ENCODE data around the gene SH3RF1. TPM values are rescaled to one million over a fixed set of nuclear protein-coding genes. Genes with fewer than 3 reads are reported as not detected.

Gene SH3RF1
- total and polyA plus RNA-seq, 4 donors = 14.7 to 21.9 (median 18.5) TPM

- Histone ChIP-seq H3K4me1 (ENCODE audit: control insufficient read depth, insufficient read depth, low read length) (no peaks in the 10 kb centered on the region), H3K27ac (ENCODE audit: low read depth, low read length) (no peak overlapping the region), H3K36me3 (ENCODE audit: control insufficient read depth, insufficient read depth, low read length) (no peaks in the 10 kb centered on the region), H3K4me3 (ENCODE audit: low read depth, low read length) (no peak overlapping the region), H3K9me3 (ENCODE audit: control insufficient read depth, insufficient read depth, low read length) (no peaks in the 10 kb centered on the region), H3K27me3 (ENCODE audit: control insufficient read depth, insufficient read depth, low read length) (no peaks in the 10 kb centered on the region)
- WGBS (ENCODE audit: insufficient coverage) = no CpG with 5 or more reads among the region's 5 CpGs
- DNase-seq (ENCODE audit: low read depth in 4 of 6, low spot score in 6 of 6) = no peak
Observed at GRCh38 chr4:169150806-169151205, 120.0 kb downstream of the SH3RF1 start.

DNA sequence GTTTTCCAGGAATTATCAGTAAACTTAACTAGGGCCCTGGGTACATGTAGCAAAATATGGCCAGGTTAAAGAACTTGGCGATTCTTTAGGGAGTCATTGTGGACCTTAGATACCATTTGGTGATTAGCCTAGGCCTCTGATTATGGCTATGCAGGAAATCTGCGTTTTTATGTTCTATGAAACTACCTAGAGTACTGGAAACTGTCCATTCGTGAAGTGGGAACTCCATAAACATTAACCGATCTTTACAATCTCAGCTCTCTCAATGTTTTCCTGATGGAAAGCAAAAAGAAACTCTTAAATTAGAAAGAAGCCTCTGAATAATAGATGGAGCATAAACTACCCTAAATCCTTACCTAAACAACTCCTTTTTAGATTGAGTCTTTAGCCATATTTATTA is 121.9 kb downstream of the SH3RF1 start:
- no peak for DNase-seq (ENCODE audit: low read depth in 4 of 6, low spot score in 6 of 6)
- no peaks in the 10 kb centered on the region for H3K4me1 ChIP-seq (ENCODE audit: control insufficient read depth, insufficient read depth, low read length)
- no peaks in the 10 kb centered on the region for H3K9me3 ChIP-seq (ENCODE audit: control insufficient read depth, insufficient read depth, low read length)
- H3K27me3 ChIP-seq (ENCODE audit: control insufficient read depth, insufficient read depth, low read length) = no peaks in the 10 kb centered on the region
- no peak overlapping the region for H3K4me3 ChIP-seq (ENCODE audit: low read depth, low read length)
- H3K36me3 ChIP-seq (ENCODE audit: control insufficient read depth, insufficient read depth, low read length) = no peaks in the 10 kb centered on the region
- H3K27ac ChIP-seq (ENCODE audit: low read depth, low read length) = no peak overlapping the region
- 94% methylated on average over 2 of the region's 4 CpGs for WGBS (ENCODE audit: insufficient coverage)

GRCh38 chr4:169147191-169147590 is 123.6 kb downstream of the SH3RF1 start:
- Histone ChIP-seq H3K9me3 (ENCODE audit: control insufficient read depth, insufficient read depth, low read length) (no peaks in the 10 kb centered on the region), H3K27ac (ENCODE audit: low read depth, low read length) (no peak overlapping the region), H3K4me3 (ENCODE audit: low read depth, low read length) (no peak overlapping the region), H3K36me3 (ENCODE audit: control insufficient read depth, insufficient read depth, low read length) (no peaks in the 10 kb centered on the region), H3K4me1 (ENCODE audit: control insufficient read depth, insufficient read depth, low read length) (no peaks in the 10 kb centered on the region), H3K27me3 (ENCODE audit: control insufficient read depth, insufficient read depth, low read length) (no peaks in the 10 kb centered on the region)
- no CpG with 5 or more reads among the region's 3 CpGs for WGBS (ENCODE audit: insufficient coverage)
- peak in 1 of 6 donors; percentile 12 for DNase-seq (ENCODE audit: low read depth in 4 of 6, low spot score in 6 of 6)

DNA sequence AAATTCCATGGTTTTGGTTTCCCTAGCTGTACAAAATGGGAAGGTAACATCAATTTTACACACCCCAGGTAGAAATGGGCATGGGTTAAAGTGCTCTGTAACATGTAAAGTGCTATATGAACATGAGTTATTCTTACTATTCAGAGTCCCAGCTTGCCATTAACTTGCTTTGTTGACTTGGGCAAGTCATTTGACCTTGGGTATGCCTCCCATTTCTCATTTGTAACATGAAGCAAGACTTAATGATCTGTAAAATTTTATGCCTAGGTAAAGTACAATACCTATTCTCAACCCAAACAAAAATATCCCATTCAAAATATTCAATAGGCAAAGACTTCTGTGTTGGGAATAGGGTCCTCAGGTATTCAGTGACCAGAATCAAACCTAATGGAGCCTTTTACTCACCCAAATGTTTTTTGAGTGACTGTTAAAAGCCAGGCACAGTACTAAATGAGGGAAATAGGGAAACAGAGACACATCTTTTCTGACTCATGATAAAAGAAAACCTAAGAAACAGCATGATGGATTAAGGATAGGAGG is 126.6 kb downstream of the SH3RF1 start:
- no peaks in the 10 kb centered on the region for H3K27me3 ChIP-seq (ENCODE audit: control insufficient read depth, insufficient read depth, low read length)
- no peak overlapping the region for H3K27ac ChIP-seq (ENCODE audit: low read depth, low read length)
- H3K36me3 ChIP-seq (ENCODE audit: control insufficient read depth, insufficient read depth, low read length) = no peaks in the 10 kb centered on the region
- no peaks in the 10 kb centered on the region for H3K9me3 ChIP-seq (ENCODE audit: control insufficient read depth, insufficient read depth, low read length)
- DNase-seq (ENCODE audit: low read depth in 4 of 6, low spot score in 6 of 6) = no peak
- no peak overlapping the region for H3K4me3 ChIP-seq (ENCODE audit: low read depth, low read length)
- no peaks in the 10 kb centered on the region for H3K4me1 ChIP-seq (ENCODE audit: control insufficient read depth, insufficient read depth, low read length)

- peak in 1 of 6 donors; percentile 55 for DNase-seq (ENCODE audit: low read depth in 4 of 6, low spot score in 6 of 6)
- Histone ChIP-seq H3K27me3 (ENCODE audit: control insufficient read depth, insufficient read depth, low read length) (no peaks in the 10 kb centered on the region), H3K27ac (ENCODE audit: low read depth, low read length) (no peak overlapping the region), H3K4me3 (ENCODE audit: low read depth, low read length) (no peak overlapping the region), H3K36me3 (ENCODE audit: control insufficient read depth, insufficient read depth, low read length) (no peaks in the 10 kb centered on the region), H3K9me3 (ENCODE audit: control insufficient read depth, insufficient read depth, low read length) (no peaks in the 10 kb centered on the region), H3K4me1 (ENCODE audit: control insufficient read depth, insufficient read depth, low read length) (no peaks in the 10 kb centered on the region)
- WGBS (ENCODE audit: insufficient coverage) = 81% methylated on average over 7 of the region's 9 CpGs
Observed at GRCh38 chr4:169143335-169143734, 127.4 kb downstream of the SH3RF1 start.

GRCh38 chr4:169142906-169143305 is 127.8 kb downstream of the SH3RF1 start:
- Histone ChIP-seq H3K9me3 (ENCODE audit: control insufficient read depth, insufficient read depth, low read length) (no peaks in the 10 kb centered on the region), H3K36me3 (ENCODE audit: control insufficient read depth, insufficient read depth, low read length) (no peaks in the 10 kb centered on the region), H3K4me1 (ENCODE audit: control insufficient read depth, insufficient read depth, low read length) (no peaks in the 10 kb centered on the region), H3K4me3 (ENCODE audit: low read depth, low read length) (no peak overlapping the region), H3K27ac (ENCODE audit: low read depth, low read length) (no peak overlapping the region), H3K27me3 (ENCODE audit: control insufficient read depth, insufficient read depth, low read length) (no peaks in the 10 kb centered on the region)
- DNase-seq (ENCODE audit: low read depth in 4 of 6, low spot score in 6 of 6) = no peak

GRCh38 chr4:169142391-169142790 is 128.4 kb downstream of the SH3RF1 start:
- H3K4me1 ChIP-seq (ENCODE audit: control insufficient read depth, insufficient read depth, low read length) = no peaks in the 10 kb centered on the region
- no peak overlapping the region for H3K27ac ChIP-seq (ENCODE audit: low read depth, low read length)
- no peaks in the 10 kb centered on the region for H3K9me3 ChIP-seq (ENCODE audit: control insufficient read depth, insufficient read depth, low read length)
- DNase-seq (ENCODE audit: low read depth in 4 of 6, low spot score in 6 of 6) = peak in 2 of 6 donors; percentile 45 to 76
- no peaks in the 10 kb centered on the region for H3K27me3 ChIP-seq (ENCODE audit: control insufficient read depth, insufficient read depth, low read length)
- no peak overlapping the region for H3K4me3 ChIP-seq (ENCODE audit: low read depth, low read length)
- no peaks in the 10 kb centered on the region for H3K36me3 ChIP-seq (ENCODE audit: control insufficient read depth, insufficient read depth, low read length)
- WGBS (ENCODE audit: insufficient coverage) = no CpG with 5 or more reads among the region's 2 CpGs

GRCh38 chr4:169139021-169139420 is 131.7 kb downstream of the SH3RF1 start:
- Histone ChIP-seq H3K4me1 (ENCODE audit: control insufficient read depth, insufficient read depth, low read length) (no peaks in the 10 kb centered on the region), H3K9me3 (ENCODE audit: control insufficient read depth, insufficient read depth, low read length) (no peaks in the 10 kb centered on the region), H3K4me3 (ENCODE audit: low read depth, low read length) (no peak overlapping the region), H3K27me3 (ENCODE audit: control insufficient read depth, insufficient read depth, low read length) (no peaks in the 10 kb centered on the region), H3K27ac (ENCODE audit: low read depth, low read length) (no peak overlapping the region), H3K36me3 (ENCODE audit: control insufficient read depth, insufficient read depth, low read length) (peaks cover 7% of the 10 kb centered on the region)
- 100% methylated on average over 2 of the region's 4 CpGs for WGBS (ENCODE audit: insufficient coverage)
- DNase-seq (ENCODE audit: low read depth in 4 of 6, low spot score in 6 of 6) = no peak

DNA sequence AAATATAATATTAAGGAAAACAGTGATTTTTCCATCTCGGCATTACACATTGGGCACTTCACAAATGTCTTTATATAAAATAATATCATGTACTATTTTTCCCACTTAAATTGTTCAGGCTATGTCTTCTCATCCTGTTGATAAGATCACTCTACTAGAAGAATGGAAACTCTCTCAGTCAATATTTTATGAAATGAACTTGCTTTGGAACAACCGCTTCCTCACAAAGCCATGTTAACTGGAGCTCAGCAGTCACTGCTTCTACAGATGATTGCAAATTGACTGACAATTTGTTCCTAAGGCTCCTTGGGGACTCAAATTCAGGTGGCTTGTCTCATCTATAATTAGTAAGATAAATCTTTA is 133.2 kb downstream of the SH3RF1 start:
- no peak for DNase-seq (ENCODE audit: low read depth in 4 of 6, low spot score in 6 of 6)
- H3K4me1 ChIP-seq (ENCODE audit: control insufficient read depth, insufficient read depth, low read length) = no peaks in the 10 kb centered on the region
- H3K27me3 ChIP-seq (ENCODE audit: control insufficient read depth, insufficient read depth, low read length) = no peaks in the 10 kb centered on the region
- no peak overlapping the region for H3K27ac ChIP-seq (ENCODE audit: low read depth, low read length)
- WGBS (ENCODE audit: insufficient coverage) = no CpG with 5 or more reads among the region's 2 CpGs
- H3K36me3 ChIP-seq (ENCODE audit: control insufficient read depth, insufficient read depth, low read length) = peaks cover 13% of the 10 kb centered on the region
- no peaks in the 10 kb centered on the region for H3K9me3 ChIP-seq (ENCODE audit: control insufficient read depth, insufficient read depth, low read length)
- no peak overlapping the region for H3K4me3 ChIP-seq (ENCODE audit: low read depth, low read length)

- Histone ChIP-seq H3K36me3 (ENCODE audit: control insufficient read depth, insufficient read depth, low read length) (peaks cover 13% of the 10 kb centered on the region), H3K4me1 (ENCODE audit: control insufficient read depth, insufficient read depth, low read length) (no peaks in the 10 kb centered on the region), H3K9me3 (ENCODE audit: control insufficient read depth, insufficient read depth, low read length) (no peaks in the 10 kb centered on the region), H3K27me3 (ENCODE audit: control insufficient read depth, insufficient read depth, low read length) (no peaks in the 10 kb centered on the region), H3K27ac (ENCODE audit: low read depth, low read length) (no peak overlapping the region), H3K4me3 (ENCODE audit: low read depth, low read length) (no peak overlapping the region)
- DNase-seq (ENCODE audit: low read depth in 4 of 6, low spot score in 6 of 6) = no peak
- WGBS (ENCODE audit: insufficient coverage) = no CpG with 5 or more reads among the region's 3 CpGs
Observed at GRCh38 chr4:169136796-169137557, 133.8 kb downstream of the SH3RF1 start.
